A549 (cell line): ENCODE measurements around the gene HINT3. TPM values are rescaled to one million over a fixed set of nuclear protein-coding genes. Genes with fewer than 3 reads are reported as not detected.
"Not testable (repeated sequence)": the region's sequence is repeated elsewhere in the genome, so short reads cannot be mapped to it uniquely, and the experiment has no call there.

Experiments used
- ATAC-seq, 2 experiments: fragments of 200-7000 bp in 1 of 2; fragments of >200 bp in 1 of 2; cut with Nextera tagmentation in 1 of 2; cut with Tn5 transposase in 1 of 2; 3 replicates each; pipeline versions ENCODE4 v1.8.0 to v1.9.1; 2018 to 2020; ENCODE audit warnings: mild to moderate bottlenecking in 1 of 2, moderate library complexity in 1 of 2
- CTCF ChIA-PET: fragments of 300-600 bp; sonication (Branson Sonifier 250); formaldehyde crosslinking; extraction: SDS; loops from one replicate; lab custom pipeline; 2021; ENCODE audit warnings: antibody characterized with exemption, inconsistent platforms; lab: Yijun Ruan, JAX
- POLR2A ChIA-PET: fragments of 350-600 bp; formaldehyde crosslinking; extraction: SDS; loops from one replicate; lab custom pipeline; 2021; ENCODE audit warnings: antibody characterized with exemption, inconsistent platforms; lab: Yijun Ruan, JAX
- DNase-seq, 2 experiments: peaks; one replicate each; pipeline versions ENCODE4 v3.0.0 to v3.0.0-alpha.2; 2011 to 2016; ENCODE audit warnings: low read depth in 1 of 2, low spot score in 1 of 2
- FAIRE-seq: peaks from 2 replicates; lab custom pipeline; 2011; peaks lifted over from hg19 to GRCh38; lab: Jason Lieb, UNC
- H3K27ac ChIP-seq, 2 experiments: fragments of >200 bp; sonication (Bioruptor Twin); formaldehyde crosslinking; 3 replicates each; pipeline ENCODE4 v1.5.1; 2016 to 2017
- H3K4me1 ChIP-seq: fragments of >200 bp; sonication (Bioruptor Twin); formaldehyde crosslinking; 3 replicates; pipeline ENCODE4 v1.6.1; 2016
- H3K4me2 ChIP-seq: fragments of >200 bp; sonication (Bioruptor Twin); formaldehyde crosslinking; 3 replicates; pipeline ENCODE4 v1.6.1; 2016
- H3K4me3 ChIP-seq: fragments of >200 bp; sonication (Bioruptor Twin); formaldehyde crosslinking; 3 replicates; pipeline ENCODE4 v1.5.1; 2016
- H3K9me3 ChIP-seq: fragments of >200 bp; sonication (Bioruptor Twin); formaldehyde crosslinking; 3 replicates; pipeline ENCODE4 v1.6.1; 2016
- CBX8 ChIP-seq: fragments of 200-600 bp; sonication (generic); IDR thresholded peaks from 2 replicates; pipeline ENCODE4 v1.6.1; 2016
- EP300 ChIP-seq, 2 experiments: fragments of >200 bp; sonication (Bioruptor Twin); formaldehyde crosslinking; IDR thresholded peaks; 2 replicates in 1 of 2; 3 replicates in 1 of 2; pipeline ENCODE4 v1.6.1; 2016 to 2017
- ESRRA ChIP-seq: fragments of 150-350 bp; IDR thresholded peaks from 2 replicates; pipeline ENCODE4 v1.6.1; 2014; ENCODE audit warnings: mild to moderate bottlenecking, low read length, borderline replicate concordance
- FOSL2 ChIP-seq, 2 experiments: fragments of 450-650 bp in 1 of 2; fragments of >200 bp in 1 of 2; sonication (Bioruptor Twin) in 1 of 2; formaldehyde crosslinking; IDR thresholded peaks; 2 replicates each; pipeline versions ENCODE4 v1.5.0 to v1.6.1; 2016 to 2020; ENCODE audit warnings: mild to moderate bottlenecking in 1 of 2, moderate library complexity in 1 of 2
- HDAC2 ChIP-seq: fragments of 200-600 bp; sonication (generic); IDR thresholded peaks from 2 replicates; pipeline ENCODE4 v1.6.1; 2016
- JUN ChIP-seq, 2 experiments: fragments of >200 bp; sonication (Bioruptor Twin); formaldehyde crosslinking; IDR thresholded peaks; 2 replicates in 1 of 2; 3 replicates in 1 of 2; pipeline ENCODE4 v1.6.1; 2016 to 2017
- KDM1A ChIP-seq: fragments of 200-600 bp; sonication (generic); IDR thresholded peaks from 2 replicates; pipeline ENCODE4 v1.6.1; 2016; ENCODE audit warnings: low read depth, mild to moderate bottlenecking
- RAD21 ChIP-seq, 2 experiments: fragments of >200 bp in 1 of 2; sonication (Bioruptor Twin) in 1 of 2; formaldehyde crosslinking in 1 of 2; IDR thresholded peaks in 1 of 2; conservative IDR thresholded peaks in 1 of 2; 2 replicates in 1 of 2; 3 replicates in 1 of 2; pipeline ENCODE4 v1.6.1; 2012 to 2018; ENCODE audit warnings: inconsistent platforms in 1 of 2
- SMC3 ChIP-seq: fragments of >200 bp; sonication (Bioruptor Twin); formaldehyde crosslinking; IDR thresholded peaks from 3 replicates; pipeline ENCODE4 v1.6.1; 2018; ENCODE audit warnings: inconsistent platforms
- WGBS: methylation state at CpG from one replicate; pipeline ENCODE4 v1.1.6; 2017; ENCODE audit errors: missing lambda C conversion rate; 5-methylcytosine and 5-hydroxymethylcytosine counted together
- polyA plus RNA-seq, 4 experiments: library from polyadenylated mRNA; depleted of rRNA in 3 of 4; stranded (reverse); fragments of >200 nt; fragmentation: RNase III in 1 of 4; extraction: RNeasy Plus Mini Kit Qiagen cat#74134 plus additional on column Dnase treatment in 1 of 4; gene quantifications; 2 replicates in 3 of 4; 3 replicates in 1 of 4; pipeline ENCODE4 v1.2.3, GENCODE V29; 2011 to 2017
- TF ChIP-seq, protein P1 (sequence below): IDR thresholded peaks from 2 replicates; pipeline ENCODE4 v1.6.1; 2012
- TF ChIP-seq, protein P2 (sequence below): fragments of >200 bp; sonication (Bioruptor Twin); formaldehyde crosslinking; IDR thresholded peaks from 3 replicates; pipeline ENCODE4 v1.5.1; 2016
- TF ChIP-seq, protein P3 (sequence below): fragments of 450-650 bp; IDR thresholded peaks from 2 replicates; pipeline ENCODE4 v1.6.1; 2014; ENCODE audit warnings: antibody characterized with exemption

HINT3 gene
- polyA plus RNA-seq, 2 of the 4 experiments (the other 2 are of a cell fraction): 4.7 to 13.0 TPM

DNA sequence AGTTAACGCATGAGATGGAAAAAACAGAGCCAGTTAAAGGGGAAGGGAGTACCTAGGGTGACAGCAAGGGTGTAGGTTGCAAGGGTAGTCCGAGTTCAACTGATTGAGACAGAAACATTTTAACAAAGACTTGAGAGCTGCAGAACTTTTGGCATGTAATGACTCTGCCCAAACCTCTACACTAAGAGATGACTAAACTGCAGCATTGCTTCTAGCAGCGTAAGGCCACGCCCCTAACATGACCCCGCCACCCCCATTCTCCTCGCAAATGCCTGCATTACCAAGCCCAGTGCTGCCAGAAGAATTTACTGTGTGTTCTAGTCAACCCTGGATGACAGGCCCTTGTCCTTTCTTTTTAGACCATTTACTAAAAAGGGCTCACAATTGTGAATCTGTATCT lies 6.3 kb upstream of the HINT3 start:
- peak overlapping the region; percentile 66 for H3K4me2 ChIP-seq
- TF ChIP-seq JUN (IDR thresholded peaks at IDR 0.05) (0 out of 5 replicates have a peak, but pooled peaks of 1 of the 2 experiments have one; percentile 33), RAD21 (conservative IDR thresholded peaks at IDR 0.05 in 1 of 2, IDR thresholded peaks at IDR 0.05 in 1 of 2) (no peak)
- H3K4me3 ChIP-seq: no peak overlapping the region
- DNase-seq (peak in 1 of 2 experiments; percentile 85), FAIRE-seq (no peak), ATAC-seq (peak; percentile 47 to 49; a peak in 5 of 6 replicates)
- peak overlapping the region; percentile 93 to 98 for H3K27ac ChIP-seq
- 9% methylated on average over 6 of the region's 6 CpGs for WGBS
- ChIA-PET POLR2A (no interaction called here), CTCF (interaction anchor here (1.4 to 8.4 kb wide), 2 partner anchors 34 to 44 kb away, joined by 3 to 148 read pairs; no protein-coding TSS in a partner anchor)
- peaks cover 65% of the 10 kb centered on the region for H3K4me1 ChIP-seq
- H3K9me3 ChIP-seq: no peaks in the 10 kb centered on the region

DNA sequence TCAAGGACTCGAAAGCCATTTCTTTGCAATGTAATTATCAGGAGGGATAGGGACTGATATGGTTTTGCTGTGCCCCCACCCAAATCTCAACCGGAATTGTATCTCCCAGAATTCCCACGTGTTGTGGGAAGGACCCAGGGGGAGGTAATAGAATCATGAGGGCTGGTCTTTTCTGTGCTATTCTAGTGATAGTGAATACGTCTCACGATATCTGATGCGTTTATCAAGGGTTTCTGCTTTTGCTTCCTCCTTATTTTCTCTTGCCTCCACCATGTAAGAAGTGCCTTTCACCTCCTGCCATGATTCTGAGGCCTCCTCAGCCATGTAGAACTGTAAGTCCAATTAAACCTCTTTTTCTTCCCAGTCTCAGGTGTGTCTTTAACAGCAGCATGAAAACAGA lies 5.9 kb upstream of the HINT3 start:
- POLR2A ChIA-PET, H3K4me3 ChIP-seq, ATAC-seq, DNase-seq, H3K9me3 ChIP-seq: not testable (repeated sequence)
- WGBS: 70% methylated on average over 6 of the region's 6 CpGs
- H3K4me1 ChIP-seq: peaks cover 63% of the 10 kb centered on the region
- peak overlapping the region; percentile 66 for H3K4me2 ChIP-seq
- peak overlapping the region; percentile 93 to 98 for H3K27ac ChIP-seq
- CTCF ChIA-PET: interaction anchor here (1.3 to 8.4 kb wide), 7 partner anchors 7 to 112 kb away, joined by 3 to 148 read pairs (median 13); no protein-coding TSS in a partner anchor
- TF ChIP-seq, protein P1, sequence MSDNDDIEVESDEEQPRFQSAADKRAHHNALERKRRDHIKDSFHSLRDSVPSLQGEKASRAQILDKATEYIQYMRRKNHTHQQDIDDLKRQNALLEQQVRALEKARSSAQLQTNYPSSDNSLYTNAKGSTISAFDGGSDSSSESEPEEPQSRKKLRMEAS: 0 out of 2 replicates have a peak, but pooled peaks have one; percentile 10
- TF ChIP-seq, all 56 proteins: peak for 1; not testable (repeated sequence) for 55
- FAIRE-seq: not testable (repeated sequence)

DNA sequence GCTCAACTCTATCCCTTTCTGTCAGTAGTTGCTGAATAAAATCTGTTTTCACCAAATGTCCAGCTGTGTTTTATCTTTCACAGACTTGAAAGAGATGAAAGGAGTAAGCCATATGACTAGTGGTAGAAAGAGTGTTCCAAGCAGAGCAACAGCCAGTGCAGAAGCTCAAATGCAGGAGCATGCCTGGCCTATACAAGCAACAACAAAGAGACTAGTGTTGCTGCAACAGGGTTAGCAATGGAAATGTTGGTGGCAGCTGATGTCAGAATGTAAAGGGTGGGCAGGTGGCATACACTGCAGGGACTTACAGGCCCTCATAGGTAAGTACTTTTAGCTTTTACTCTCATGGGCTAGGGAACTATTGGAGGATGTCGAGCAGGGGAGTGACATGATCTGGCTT lies 5.2 kb upstream of the HINT3 start:
- ATAC-seq: no peak

DNA sequence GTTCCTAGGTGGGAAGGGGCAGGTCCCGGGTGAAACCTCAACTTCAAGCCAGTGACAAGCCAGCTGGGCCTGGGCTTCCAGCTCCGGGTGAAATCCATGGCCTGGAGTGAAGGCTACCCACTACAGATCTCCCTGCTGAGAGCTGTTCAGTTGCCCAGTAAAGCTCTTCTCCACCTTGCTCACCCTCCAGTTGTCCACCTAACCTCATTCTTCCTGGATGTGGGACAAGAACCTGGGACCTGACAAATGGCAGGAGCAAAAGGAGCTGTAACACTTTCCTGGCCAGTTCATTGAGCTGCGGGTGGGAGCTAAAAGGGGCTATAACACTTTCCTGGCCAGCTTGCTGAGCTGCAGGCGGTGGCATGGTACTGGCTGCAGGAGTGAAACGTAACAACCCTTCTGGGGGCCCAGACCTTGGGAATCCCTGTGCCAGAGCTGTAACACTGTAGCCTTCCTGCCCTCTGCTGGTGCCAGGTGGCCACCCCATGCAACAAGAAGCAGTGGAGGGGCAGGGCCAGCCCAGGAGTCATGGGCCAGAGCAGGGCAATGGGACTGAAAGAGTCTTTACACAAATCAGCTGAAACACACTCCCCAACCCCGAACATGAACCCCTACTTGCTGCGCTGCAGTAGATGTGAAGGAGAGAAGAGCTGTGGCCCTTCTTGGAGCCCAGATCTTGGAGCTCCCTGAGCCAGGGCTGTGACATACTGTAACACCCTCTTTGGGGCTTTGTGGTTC lies 3.6 kb upstream of the HINT3 start:
- CTCF ChIA-PET: interaction anchor here (0.6 to 8.4 kb wide), 37 partner anchors 9 to 642 kb away, joined by 3 to 148 read pairs (median 6); partner anchors contain the start of gene NCOA7
- Histone ChIP-seq H3K4me2 (no peak overlapping the region), H3K4me1 (peaks cover 52% of the 10 kb centered on the region), H3K9me3 (no peaks in the 10 kb centered on the region), H3K4me3 (no peak overlapping the region), H3K27ac (peak overlapping the region; percentile 93 to 98)
- FAIRE-seq: no peak
- ATAC-seq: peak; percentile 65 to 80; a peak in 5 of 6 replicates
- POLR2A ChIA-PET: interaction anchor here (1.3 to 2.9 kb wide), 2 partner anchors 161 to 162 kb away, joined by 3 to 15 read pairs; partner anchors contain the start of gene NCOA7
- peak; percentile 71 for TF ChIP-seq SMC3
- TF ChIP-seq ESRRA: no peak
- TF ChIP-seq, protein P2, sequence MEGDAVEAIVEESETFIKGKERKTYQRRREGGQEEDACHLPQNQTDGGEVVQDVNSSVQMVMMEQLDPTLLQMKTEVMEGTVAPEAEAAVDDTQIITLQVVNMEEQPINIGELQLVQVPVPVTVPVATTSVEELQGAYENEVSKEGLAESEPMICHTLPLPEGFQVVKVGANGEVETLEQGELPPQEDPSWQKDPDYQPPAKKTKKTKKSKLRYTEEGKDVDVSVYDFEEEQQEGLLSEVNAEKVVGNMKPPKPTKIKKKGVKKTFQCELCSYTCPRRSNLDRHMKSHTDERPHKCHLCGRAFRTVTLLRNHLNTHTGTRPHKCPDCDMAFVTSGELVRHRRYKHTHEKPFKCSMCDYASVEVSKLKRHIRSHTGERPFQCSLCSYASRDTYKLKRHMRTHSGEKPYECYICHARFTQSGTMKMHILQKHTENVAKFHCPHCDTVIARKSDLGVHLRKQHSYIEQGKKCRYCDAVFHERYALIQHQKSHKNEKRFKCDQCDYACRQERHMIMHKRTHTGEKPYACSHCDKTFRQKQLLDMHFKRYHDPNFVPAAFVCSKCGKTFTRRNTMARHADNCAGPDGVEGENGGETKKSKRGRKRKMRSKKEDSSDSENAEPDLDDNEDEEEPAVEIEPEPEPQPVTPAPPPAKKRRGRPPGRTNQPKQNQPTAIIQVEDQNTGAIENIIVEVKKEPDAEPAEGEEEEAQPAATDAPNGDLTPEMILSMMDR: peak; percentile 43
- TF ChIP-seq, protein P1: peak; percentile 33; the same call in 1 of the 2 replicates
- peak; percentile 71 to 88 for TF ChIP-seq RAD21 (conservative IDR thresholded peaks at IDR 0.05 in 1 of 2, IDR thresholded peaks at IDR 0.05 in 1 of 2)
- TF ChIP-seq HDAC2: no peak
- WGBS: 76% methylated on average over 6 of the region's 7 CpGs
- peak in 1 of 2 experiments; percentile 78 for DNase-seq

More for the DNA sequence above, 5.2 kb upstream of the HINT3 start:
- Histone ChIP-seq H3K27ac (peak overlapping the region; percentile 93 to 98), H3K4me2 (0 out of 3 replicates have a peak overlapping the region, but pooled peaks have one; percentile 66), H3K4me1 (peaks cover 64% of the 10 kb centered on the region), H3K9me3 (no peaks in the 10 kb centered on the region), H3K4me3 (no peak overlapping the region)
- FAIRE-seq: no peak
- POLR2A ChIA-PET: interaction anchor here (2.9 kb wide), 1 partner anchor 161 kb away, joined by 15 read pairs; the partner anchor contains the start of gene NCOA7
- CTCF ChIA-PET: interaction anchor here (0.6 to 8.4 kb wide), 10 partner anchors 8 to 161 kb away, joined by 3 to 148 read pairs (median 8); partner anchors contain the start of gene NCOA7
- no peak for DNase-seq
- 88% methylated on average over 1 of the region's 1 CpG for WGBS
- TF ChIP-seq, protein P3, sequence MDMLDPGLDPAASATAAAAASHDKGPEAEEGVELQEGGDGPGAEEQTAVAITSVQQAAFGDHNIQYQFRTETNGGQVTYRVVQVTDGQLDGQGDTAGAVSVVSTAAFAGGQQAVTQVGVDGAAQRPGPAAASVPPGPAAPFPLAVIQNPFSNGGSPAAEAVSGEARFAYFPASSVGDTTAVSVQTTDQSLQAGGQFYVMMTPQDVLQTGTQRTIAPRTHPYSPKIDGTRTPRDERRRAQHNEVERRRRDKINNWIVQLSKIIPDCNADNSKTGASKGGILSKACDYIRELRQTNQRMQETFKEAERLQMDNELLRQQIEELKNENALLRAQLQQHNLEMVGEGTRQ: no peak
- no peak for TF ChIP-seq KDM1A
- TF ChIP-seq EP300 (IDR thresholded peaks at IDR 0.05): no peak
- TF ChIP-seq FOSL2 (IDR thresholded peaks at IDR 0.05): no peak
- no peak for TF ChIP-seq FOSL2 (CRISPR knock-in tag; IDR thresholded peaks at IDR 0.05)
- TF ChIP-seq, protein P2: no peak
- TF ChIP-seq CBX8: no peak
- TF ChIP-seq HDAC2: no peak
